OCI-LY1 (cell line): Measurements from ENCODE around the gene MEA1.

Experiments used
- CTCF ChIP-seq: fragments of 200-600 bp; sonication (generic), shearing (Covaris generic); IDR thresholded peaks from 2 replicates; pipeline ENCODE4 v1.5.1; 2017; ENCODE audit warnings: mild to moderate bottlenecking, antibody characterized with exemption, low read length, moderate library complexity, mixed read lengths
- EZH2 ChIP-seq: fragments of 200-600 bp; sonication (generic), shearing (Covaris generic); IDR thresholded peaks from 2 replicates; pipeline ENCODE4 v1.8.0; 2017; ENCODE audit warnings: borderline replicate concordance, mixed run types, mild to moderate bottlenecking, antibody characterized with exemption, low read length, moderate library complexity, mixed read lengths

- TF ChIP-seq CTCF (no peak), EZH2 (no peak)
Measured at GRCh38 chr6:43024436-43024835, 10.7 kb upstream of the MEA1 start.
